WI38 (cell line): ENCODE measurements around the gene MACROD2.

Experiments
- H3K4me3 ChIP-seq: 2 replicates; pipeline ENCODE4 v1.5.1; 2011; ENCODE audit warnings: low read depth, mild to moderate bottlenecking, control low read depth, low read length
- CTCF ChIP-seq: IDR thresholded peaks from 2 replicates; pipeline ENCODE4 v1.5.1; 2012; ENCODE audit warnings: low read depth, mild to moderate bottlenecking, control low read depth, low read length

MACROD2 gene

DNA sequence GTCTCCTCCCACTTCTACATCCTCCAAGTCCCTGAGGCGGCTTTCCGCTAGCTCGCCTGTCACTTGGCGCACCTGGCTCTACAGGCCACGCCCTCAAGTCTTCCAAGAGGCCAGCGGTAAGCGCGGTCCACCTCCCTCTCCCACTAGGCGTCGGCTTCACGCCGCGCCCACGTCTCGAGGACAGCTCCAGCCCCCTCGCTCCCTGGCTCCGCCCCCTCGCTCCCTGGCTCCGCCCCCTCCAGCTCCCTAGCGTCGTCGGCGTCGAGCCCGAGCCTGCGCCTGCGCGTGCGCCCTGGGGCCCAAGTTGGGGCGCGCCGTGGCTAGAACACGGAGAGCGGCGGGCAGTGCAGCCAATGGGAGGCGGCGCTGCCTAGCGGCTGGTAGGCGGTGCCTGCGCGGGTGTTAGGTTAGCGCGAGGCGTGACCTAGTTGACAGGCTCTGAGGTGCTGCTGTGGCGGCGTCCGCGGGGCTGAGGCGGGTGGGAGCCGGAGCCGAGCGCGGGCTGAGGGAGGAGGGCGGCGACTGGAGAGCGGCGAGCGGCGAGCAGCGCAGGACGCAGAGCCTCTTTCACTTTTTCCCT, at the start of gene MACROD2:
Gene MACROD2 (plus strand): TSS at position 431 of the 580 bp plus-strand sequence.
- H3K4me3 ChIP-seq: no peak within 1 kb of the TSS

DNA sequence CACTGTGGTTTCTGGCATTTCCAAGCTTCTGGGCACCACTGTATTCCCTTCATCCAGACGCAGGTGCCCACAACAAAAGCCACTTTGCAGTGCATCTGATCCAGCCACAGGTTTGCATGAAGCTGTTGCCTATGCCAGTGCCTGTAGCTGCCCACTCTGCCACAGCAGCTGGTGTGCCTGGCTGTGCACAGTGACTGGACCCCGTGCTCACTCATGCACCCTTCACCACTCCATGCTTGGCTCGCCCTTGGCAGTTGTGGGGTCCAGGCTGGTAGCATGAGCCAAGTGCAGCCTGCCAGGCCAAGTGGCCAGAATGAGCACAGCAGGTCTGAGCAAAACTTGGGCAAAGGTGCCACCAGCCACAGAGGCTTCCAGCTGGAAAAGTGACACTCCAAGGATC, 47.6 kb upstream of the MACROD2 start:
- no peak for TF ChIP-seq CTCF

More for the DNA sequence above, at the start of gene MACROD2:
- TF ChIP-seq CTCF: no peak

GRCh38 chr20:13953227-13953626, 42.1 kb upstream of the MACROD2 start:
- no peak overlapping the region for H3K4me3 ChIP-seq
- no peak for TF ChIP-seq CTCF

More for the DNA sequence above, 47.6 kb upstream of the MACROD2 start:
- no peak overlapping the region for H3K4me3 ChIP-seq

GRCh38 chr20:13960119-13960518, 35.2 kb upstream of the MACROD2 start:
- H3K4me3 ChIP-seq: no peak overlapping the region
- no peak for TF ChIP-seq CTCF

- H3K4me3 ChIP-seq: no peak overlapping the region
- no peak for TF ChIP-seq CTCF
Observed at GRCh38 chr20:13960525-13960924, 34.8 kb upstream of the MACROD2 start.

DNA sequence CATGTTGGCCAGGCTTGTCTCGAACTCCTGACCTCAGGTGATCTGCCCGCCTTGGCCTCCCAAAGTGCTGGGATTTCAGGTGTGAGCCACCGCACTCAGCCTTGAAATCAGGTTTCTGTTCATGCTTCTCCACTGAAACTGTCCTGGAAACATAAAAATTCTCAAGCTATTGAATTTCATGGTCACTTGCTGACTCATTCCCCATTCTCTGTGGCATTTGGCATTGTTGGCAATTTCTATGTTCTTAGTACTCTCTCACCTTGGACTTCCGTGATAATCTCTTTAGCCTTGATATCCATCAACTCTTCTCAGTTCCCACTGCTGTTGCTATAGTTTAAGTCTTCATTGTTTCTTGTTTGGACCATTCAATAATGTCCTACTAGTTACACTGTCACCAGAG, 11.1 kb upstream of the MACROD2 start:
- no peak for TF ChIP-seq CTCF
- H3K4me3 ChIP-seq: no peak overlapping the region

DNA sequence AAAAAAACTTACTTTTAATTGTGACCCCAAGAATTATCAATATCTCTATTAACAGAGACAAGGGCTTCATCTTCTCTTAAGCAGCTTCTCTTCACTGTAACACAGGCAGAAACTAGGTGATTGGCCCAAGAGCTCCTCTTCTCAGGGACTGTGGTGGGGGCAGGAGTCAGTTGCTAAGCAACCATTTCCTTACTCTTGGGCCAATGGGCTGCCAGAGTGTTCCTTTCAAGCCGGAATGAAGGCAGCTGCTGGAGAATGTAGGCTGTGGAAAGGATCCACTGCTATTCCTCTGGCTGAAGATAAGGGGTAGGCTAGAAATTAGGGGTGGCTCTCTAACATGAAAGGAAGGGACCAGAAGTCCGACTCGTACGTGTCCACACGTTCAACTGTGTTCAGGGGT, 4.9 kb upstream of the MACROD2 start, which contains the start of gene SEL1L2:
Gene SEL1L2 (minus strand): TSS at position 150 of the 400 bp plus-strand sequence. CDS start 80 bp downstream, at position 70.
- no peak for TF ChIP-seq CTCF
- H3K4me3 ChIP-seq: no peak within 1 kb of the TSS
